Osteocyte (in vitro differentiated cells): ENCODE data around the gene MUC5B. TPM values are rescaled to one million over a fixed set of nuclear protein-coding genes. Genes with fewer than 3 reads are reported as not detected.

Experiments
- DNase-seq: peaks from one replicate; pipeline ENCODE4 v3.0.0; 2021; ENCODE audit warnings: mixed read lengths; ENCODE audit not compliant: unreplicated experiment; ENCODE audit errors: extremely low spot score
- H3K27ac Mint-ChIP-seq: one replicate; pipeline ENCODE4 v1.8.0; 2021; ENCODE audit warnings: mild to moderate bottlenecking, mixed read lengths; ENCODE audit not compliant: unreplicated experiment
- H3K27me3 Mint-ChIP-seq: one replicate; pipeline ENCODE4 v1.8.0; 2021; ENCODE audit warnings: mixed read lengths; ENCODE audit not compliant: unreplicated experiment
- H3K36me3 Mint-ChIP-seq: one replicate; pipeline ENCODE4 v1.8.0; 2021; ENCODE audit warnings: mixed read lengths; ENCODE audit not compliant: unreplicated experiment
- H3K4me1 Mint-ChIP-seq: one replicate; pipeline ENCODE4 v1.8.0; 2021; ENCODE audit warnings: mixed read lengths; ENCODE audit not compliant: unreplicated experiment
- H3K4me3 Mint-ChIP-seq: one replicate; pipeline ENCODE4 v1.8.0; 2021; ENCODE audit warnings: mild to moderate bottlenecking, moderate library complexity, mixed read lengths; ENCODE audit not compliant: unreplicated experiment
- H3K9me3 Mint-ChIP-seq: one replicate; pipeline ENCODE4 v1.8.0; 2021; ENCODE audit warnings: mixed read lengths; ENCODE audit not compliant: unreplicated experiment
- CTCF ChIP-seq: fragments of 200-600 bp; sonication (generic); IDR thresholded peaks from 2 replicates; pipeline ENCODE4 v1.5.0; 2021; ENCODE audit warnings: antibody characterized with exemption, mild to moderate bottlenecking, moderate library complexity
- total RNA-seq: library from RNA; stranded (reverse); gene quantifications from 2 replicates; pipeline ENCODE4 v1.2.1, GENCODE V29; 2021

Gene MUC5B
- total RNA-seq, 1 donor from 2014 or later, result not detected

GRCh38 chr11:1292644-1293618, 70.1 kb downstream of the MUC5B start:
- no peak for TF ChIP-seq CTCF
- H3K36me3 Mint-ChIP-seq, result peaks cover 9% of the 10 kb centered on the region

GRCh38 chr11:1293619-1294015, 70.8 kb downstream of the MUC5B start:
- no peaks in the 10 kb centered on the region for H3K9me3 Mint-ChIP-seq
- no peak overlapping the region for H3K4me3 Mint-ChIP-seq
- H3K4me1 Mint-ChIP-seq, result no peaks in the 10 kb centered on the region
- H3K27me3 Mint-ChIP-seq, result no peaks in the 10 kb centered on the region
- TF ChIP-seq CTCF, result peak; percentile 30
- no peak for DNase-seq
- H3K27ac Mint-ChIP-seq, result no peak overlapping the region
- H3K36me3 Mint-ChIP-seq, result peaks cover 9% of the 10 kb centered on the region

More at GRCh38 chr11:1292644-1293618, 70.1 kb downstream of the MUC5B start:
- Mint-ChIP-seq H3K4me1 (no peaks in the 10 kb centered on the region), H3K27ac (no peak overlapping the region), H3K9me3 (no peaks in the 10 kb centered on the region), H3K4me3 (no peak overlapping the region), H3K27me3 (no peaks in the 10 kb centered on the region)
- DNase-seq, result no peak

DNA sequence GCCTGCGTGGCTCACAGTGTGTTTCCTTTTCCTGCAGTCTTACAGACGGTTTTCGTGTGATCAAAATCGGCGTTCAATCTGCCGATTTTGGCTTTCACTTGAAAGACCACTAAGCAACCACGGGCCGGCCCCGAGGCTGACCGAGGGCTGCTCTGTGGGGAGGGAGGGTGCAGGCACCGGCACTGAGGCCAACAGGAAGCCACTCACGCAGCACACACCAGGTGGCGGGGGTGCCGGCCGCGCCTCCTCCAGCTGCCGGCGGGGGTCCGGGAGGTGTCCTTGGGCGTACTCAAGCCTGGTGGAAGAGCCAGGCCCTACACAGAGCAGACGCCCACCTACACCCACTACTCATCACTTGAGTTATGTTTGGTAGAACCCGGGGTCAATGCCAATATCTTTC, 72.2 kb downstream of the MUC5B start:
- H3K27ac Mint-ChIP-seq, result no peak overlapping the region
- no peak for DNase-seq
- H3K36me3 Mint-ChIP-seq, result peaks cover 9% of the 10 kb centered on the region
- peaks cover 9% of the 10 kb centered on the region for H3K4me1 Mint-ChIP-seq
- no peaks in the 10 kb centered on the region for H3K9me3 Mint-ChIP-seq
- H3K4me3 Mint-ChIP-seq, result no peak overlapping the region
- TF ChIP-seq CTCF, result no peak
- H3K27me3 Mint-ChIP-seq, result no peaks in the 10 kb centered on the region

DNA sequence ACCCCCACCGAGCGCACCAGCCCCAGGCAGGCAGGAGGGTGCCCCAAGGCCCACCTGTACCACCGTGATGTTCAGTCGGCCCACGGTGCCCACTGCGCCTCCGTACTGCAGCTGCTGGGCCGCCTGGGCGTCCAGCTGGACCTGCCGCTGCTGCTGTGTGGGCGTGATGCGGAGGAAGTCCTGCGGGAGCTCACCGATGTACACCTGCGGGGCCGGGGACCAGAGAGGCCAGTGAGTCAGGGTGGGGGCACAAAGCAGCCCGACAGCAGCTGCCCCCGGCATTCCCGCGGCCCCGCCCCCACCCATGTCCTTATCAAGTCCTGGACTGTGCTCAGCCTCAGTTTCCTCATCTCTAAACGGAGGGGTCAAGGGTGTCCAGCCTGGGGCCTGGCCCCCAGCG, 72.7 kb downstream of the MUC5B start:
- H3K4me3 Mint-ChIP-seq, result no peak overlapping the region
- DNase-seq, result no peak
- peaks cover 9% of the 10 kb centered on the region for H3K36me3 Mint-ChIP-seq
- H3K4me1 Mint-ChIP-seq, result peaks cover 12% of the 10 kb centered on the region
- no peaks in the 10 kb centered on the region for H3K27me3 Mint-ChIP-seq
- no peaks in the 10 kb centered on the region for H3K9me3 Mint-ChIP-seq
- no peak overlapping the region for H3K27ac Mint-ChIP-seq
- TF ChIP-seq CTCF, result no peak

DNA sequence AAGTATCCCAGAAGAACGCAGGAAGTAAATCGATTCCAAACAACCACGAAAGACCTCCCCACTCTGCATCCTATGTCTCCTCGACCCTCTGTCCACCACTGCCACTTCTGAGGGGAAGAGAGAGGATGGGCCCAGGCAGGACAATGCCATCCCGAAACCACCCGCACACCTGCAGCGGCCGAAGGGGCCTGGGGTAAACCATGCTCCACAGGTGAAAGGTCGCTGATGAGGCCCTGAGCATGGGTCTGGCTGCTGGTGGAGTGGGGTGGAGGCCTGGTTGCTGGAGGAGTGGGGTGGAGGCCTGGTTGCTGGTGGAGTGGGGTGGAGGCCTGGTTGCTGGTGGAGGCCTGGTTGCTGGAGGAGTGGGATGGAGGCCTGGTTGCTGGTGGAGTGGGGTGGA, 73.4 kb downstream of the MUC5B start:
- no peaks in the 10 kb centered on the region for H3K9me3 Mint-ChIP-seq
- H3K4me3 Mint-ChIP-seq, result no peak overlapping the region
- H3K27ac Mint-ChIP-seq, result no peak overlapping the region
- H3K4me1 Mint-ChIP-seq, result peaks cover 12% of the 10 kb centered on the region
- peaks cover 9% of the 10 kb centered on the region for H3K36me3 Mint-ChIP-seq
- no peak for DNase-seq
- no peaks in the 10 kb centered on the region for H3K27me3 Mint-ChIP-seq
- no peak for TF ChIP-seq CTCF
